GOT3 (cell line): Measurements from ENCODE around the gene TIGD1.

Experiments used
- DNase-seq: peaks from one replicate; lab custom pipeline; 2025; ENCODE audit warnings: mixed read lengths; lab: John Stamatoyannopoulos, UW

The TIGD1 gene

GRCh38 chr2:232550354-232551249 lies at the start of gene TIGD1, which contains the start of gene EIF4E2:
TIGD1 (minus strand) TSS chr2:232550557; CDS start chr2:232549882, 675 bp downstream.
EIF4E2 (plus strand) TSS chr2:232550689; CDS start chr2:232550725, 36 bp downstream.
- peak; percentile 81 for DNase-seq

- DNase-seq = no peak
These were observed 47.9 kb upstream of the TIGD1 start for GRCh38 chr2:232598293-232598692.

- DNase-seq = no peak
These were observed 47.2 kb upstream of the TIGD1 start for GRCh38 chr2:232597362-232598079.

- no peak for DNase-seq
These were observed 43.6 kb upstream of the TIGD1 start for GRCh38 chr2:232593982-232594381.

- no peak for DNase-seq
These were observed 42.5 kb upstream of the TIGD1 start for GRCh38 chr2:232592772-232593395.

- no peak for DNase-seq
These were observed 38.6 kb upstream of the TIGD1 start for GRCh38 chr2:232588680-232589585.

GRCh38 chr2:232588031-232588430 lies 37.7 kb upstream of the TIGD1 start:
- no peak for DNase-seq

- DNase-seq = no peak
These were observed 37.2 kb upstream of the TIGD1 start for GRCh38 chr2:232587512-232587911.

- DNase-seq = no peak
These were observed 36.7 kb upstream of the TIGD1 start for GRCh38 chr2:232586943-232587505.

- no peak for DNase-seq
These were observed 33.9 kb upstream of the TIGD1 start for GRCh38 chr2:232584238-232584637.

- no peak for DNase-seq
These were observed 31.4 kb upstream of the TIGD1 start for GRCh38 chr2:232581725-232582124.

GRCh38 chr2:232580648-232580981 lies 30.3 kb upstream of the TIGD1 start:
- no peak for DNase-seq

- no peak for DNase-seq
These were observed 28.3 kb upstream of the TIGD1 start for GRCh38 chr2:232578626-232579025.

GRCh38 chr2:232577841-232578240 lies 27.5 kb upstream of the TIGD1 start:
- no peak for DNase-seq

GRCh38 chr2:232576995-232577394 lies 26.6 kb upstream of the TIGD1 start:
- no peak for DNase-seq

- no peak for DNase-seq
These were observed 25.0 kb upstream of the TIGD1 start for GRCh38 chr2:232575404-232575746.

- DNase-seq = no peak
These were observed 24.5 kb upstream of the TIGD1 start for GRCh38 chr2:232574674-232575403.

- DNase-seq = no peak
These were observed 23.5 kb upstream of the TIGD1 start for GRCh38 chr2:232573771-232574435.

- no peak for DNase-seq
These were observed 22.7 kb upstream of the TIGD1 start for GRCh38 chr2:232573042-232573441.

- no peak for DNase-seq
These were observed 20.7 kb upstream of the TIGD1 start for GRCh38 chr2:232571026-232571474.
